Esophagus muscularis mucosa (tissue), 4 donors: ENCODE data around the gene ATL3. TPM values are rescaled to one million over a fixed set of nuclear protein-coding genes. Genes with fewer than 3 reads are reported as not detected.
A peak's percentile ranks its signal among the peaks of the same experiment; 100 is the strongest.
"Not testable (repeated sequence)": the region's sequence is repeated elsewhere in the genome, so short reads cannot be mapped to it uniquely, and the experiment has no call there.

Experiments used
- DNase-seq: peaks from one replicate; pipeline ENCODE4 v3.0.0-alpha.2; 2017; ENCODE audit errors: extremely low spot score
- H3K27ac ChIP-seq, 4 donors: fragments of 200-600 bp; sonication (generic); replicated peaks in 1 of 4; 1 replicate in 3 of 4; 2 replicates in 1 of 4; pipeline ENCODE4 v1.5.1; 2016 to 2019; ENCODE audit warnings: mild to moderate bottlenecking in 1 of 4
- H3K27me3 ChIP-seq, 4 donors: fragments of 200-600 bp; sonication (generic); one replicate each; pipeline versions ENCODE4 v1.5.1 to v1.6.0; 2016 to 2019
- H3K36me3 ChIP-seq, 4 donors: fragments of 200-600 bp; sonication (generic); one replicate each; pipeline ENCODE4 v1.5.1; 2016 to 2019
- H3K4me1 ChIP-seq, 4 donors: fragments of 200-600 bp; sonication (generic); one replicate each; pipeline ENCODE4 v1.5.1; 2016 to 2019
- H3K4me3 ChIP-seq, 4 donors: fragments of 200-600 bp; sonication (generic); 1 replicate in 2 of 4; 2 replicates in 2 of 4; pipeline ENCODE4 v1.5.1; 2016 to 2019; ENCODE audit warnings: mild to moderate bottlenecking in 4 of 4, moderate library complexity in 1 of 4
- H3K9me3 ChIP-seq, 4 donors: fragments of 200-600 bp; sonication (generic); 1 replicate in 3 of 4; 2 replicates in 1 of 4; pipeline ENCODE4 v1.5.1; 2016 to 2019
- CTCF ChIP-seq, 3 experiments: fragments of 200-600 bp in 2 of 3; fragments of 450-650 bp in 1 of 3; sonication (generic) in 2 of 3; IDR thresholded peaks; one replicate each; pipeline ENCODE4 v1.5.1; 2017 to 2019; ENCODE audit warnings: antibody characterized with exemption in 3 of 3, mild to moderate bottlenecking in 2 of 3, moderate library complexity in 1 of 3
- EP300 ChIP-seq: sonication (generic); formaldehyde crosslinking; IDR thresholded peaks from one replicate; pipeline ENCODE4 v1.6.1; 2017; ENCODE audit warnings: antibody characterized with exemption
- POLR2A ChIP-seq: fragments of 450-650 bp; IDR thresholded peaks from one replicate; pipeline ENCODE4 v1.6.1; 2017; ENCODE audit warnings: antibody characterized with exemption, moderate library complexity, mild to moderate bottlenecking, low read depth
- POLR2AphosphoS5 ChIP-seq, 2 donors: sonication (generic); formaldehyde crosslinking; IDR thresholded peaks; one replicate each; pipeline ENCODE4 v1.6.1; 2017; ENCODE audit warnings: antibody characterized with exemption in 2 of 2
- whole genome bisulfite sequencing: methylation state at CpG from one replicate; pipeline ENCODE4 v1.1.5; 2018; 5-methylcytosine and 5-hydroxymethylcytosine counted together
- intact Hi-C: fragments of 100-400 bp; cut with DNase I; formaldehyde crosslinking; loops from one replicate; pipeline ENCODE4 v1.15.1; 2023
- total RNA-seq, 4 donors: library from RNA; depleted of rRNA; stranded (reverse); fragments of >200 nt; gene quantifications; one replicate each; pipeline versions ENCODE4 v1.1.0 to v1.2.1, GENCODE V29; 2016

ATL3 gene
- total RNA-seq, 4 donors from 2014 or later: 138 to 202 (median 144) TPM

- Histone ChIP-seq H3K27me3 (no peaks in the 10 kb centered on the region), H3K4me1 (peaks cover 13 to 21% (median 15%) of the 10 kb centered on the region in 4 donors), H3K36me3 (peaks cover 0 to 4% (median 0%) of the 10 kb centered on the region in 4 donors), H3K27ac (no peak overlapping the region), H3K9me3 (no peaks in the 10 kb centered on the region), H3K4me3 (no peak overlapping the region)
- 74% methylated on average over 11 of the region's 11 CpGs for WGBS
- intact Hi-C loops: no loop called here
- no peak for TF ChIP-seq POLR2A
- TF ChIP-seq CTCF (IDR thresholded peaks at IDR 0.05): no peak
- no peak for TF ChIP-seq EP300
- no peak for TF ChIP-seq POLR2AphosphoS5 (IDR thresholded peaks at IDR 0.05)
- DNase-seq: no peak
Observed at GRCh38 chr11:63698976-63699733, 28.0 kb upstream of the ATL3 start.

GRCh38 chr11:63694596-63694995 is 23.4 kb upstream of the ATL3 start:
- Histone ChIP-seq H3K27me3 (no peaks in the 10 kb centered on the region), H3K4me3 (no peak overlapping the region), H3K9me3 (no peaks in the 10 kb centered on the region), H3K36me3 (peaks cover 0 to 4% (median 0%) of the 10 kb centered on the region in 4 donors), H3K4me1 (peaks cover 17 to 27% (median 19%) of the 10 kb centered on the region in 4 donors), H3K27ac (no peak overlapping the region)
- 91% methylated on average over 7 of the region's 7 CpGs for WGBS
- no peak for TF ChIP-seq EP300
- no peak for TF ChIP-seq POLR2A
- no peak for TF ChIP-seq POLR2AphosphoS5 (IDR thresholded peaks at IDR 0.05)
- no peak for TF ChIP-seq CTCF (IDR thresholded peaks at IDR 0.05)
- no peak for DNase-seq
- intact Hi-C loops: no loop called here

- WGBS: 96% methylated on average over 1 of the region's 1 CpG
- no peak for DNase-seq
- H3K27ac ChIP-seq: peak overlapping the region in 1 of 4 donors; percentile 14
- H3K27me3 ChIP-seq: no peaks in the 10 kb centered on the region
- intact Hi-C loops: no loop called here
- peaks cover 23 to 64% (median 63%) of the 10 kb centered on the region in 4 donors for H3K4me1 ChIP-seq
- no peak overlapping the region for H3K4me3 ChIP-seq
- TF ChIP-seq CTCF (IDR thresholded peaks at IDR 0.05): no peak
- TF ChIP-seq POLR2A: no peak
- no peak for TF ChIP-seq POLR2AphosphoS5 (IDR thresholded peaks at IDR 0.05)
- TF ChIP-seq EP300: no peak
- H3K36me3 ChIP-seq: no peaks in the 10 kb centered on the region
- H3K9me3 ChIP-seq: no peaks in the 10 kb centered on the region
Observed at GRCh38 chr11:63687845-63688244, 16.7 kb upstream of the ATL3 start.

- Histone ChIP-seq H3K4me1 (peaks cover 28 to 73% (median 70%) of the 10 kb centered on the region in 4 donors), H3K27ac (peak overlapping the region in 3 of 4 donors; percentile 14 to 49 (median 27))
Observed at GRCh38 chr11:63686926-63687325, 15.8 kb upstream of the ATL3 start.

GRCh38 chr11:63685158-63685721 is 14.1 kb upstream of the ATL3 start:
- H3K4me3 ChIP-seq, H3K9me3 ChIP-seq, H3K27me3 ChIP-seq, intact Hi-C loops, H3K36me3 ChIP-seq, DNase-seq: not testable (repeated sequence)
- peaks cover 35 to 77% (median 76%) of the 10 kb centered on the region in 4 donors for H3K4me1 ChIP-seq
- WGBS: 81% methylated on average over 7 of the region's 7 CpGs
- peak overlapping the region in 1 of 4 donors; percentile 9 for H3K27ac ChIP-seq

More at GRCh38 chr11:63686926-63687325, 15.8 kb upstream of the ATL3 start:
- Histone ChIP-seq H3K27me3 (no peaks in the 10 kb centered on the region), H3K4me3 (no peak overlapping the region), H3K9me3 (no peaks in the 10 kb centered on the region), H3K36me3 (no peaks in the 10 kb centered on the region)
- WGBS: 36% methylated on average over 2 of the region's 2 CpGs
- intact Hi-C loops: no loop called here
- TF ChIP-seq CTCF (IDR thresholded peaks at IDR 0.05) (no peak), EP300 (no peak), POLR2A (no peak), POLR2AphosphoS5 (IDR thresholded peaks at IDR 0.05) (no peak)
- no peak for DNase-seq
